ENCODE measurements around the gene TRIM31.

The TRIM31 gene

GRCh38 chr6:30113003-30113759, at the start of gene TRIM31:
Gene TRIM31, minus strand, starts transcription at chr6:30113090. Its CDS starts 285 bp downstream, at chr6:30112805.
- no peak for DNase-seq

- no peak for DNase-seq
Measured at GRCh38 chr6:30162265-30163089, 49.6 kb upstream of the TRIM31 start.

GRCh38 chr6:30160785-30161531, 48.1 kb upstream of the TRIM31 start, which contains the start of gene TRIM10:
Gene TRIM10, minus strand, starts transcription at chr6:30161211. Its CDS starts 353 bp downstream, at chr6:30160858.
- DNase-seq = no peak

GRCh38 chr6:30160008-30160784, 47.3 kb upstream of the TRIM31 start:
- no peak for DNase-seq

GRCh38 chr6:30158475-30159040, 45.7 kb upstream of the TRIM31 start:
- DNase-seq = peak in 12 of 56 donors; percentile 2 to 37 (median 8)

- no peak for DNase-seq
Measured at GRCh38 chr6:30157999-30158398, 45.1 kb upstream of the TRIM31 start.

GRCh38 chr6:30157581-30157980, 44.7 kb upstream of the TRIM31 start:
- DNase-seq = no peak

- no peak for DNase-seq
Measured at GRCh38 chr6:30156774-30157173, 43.9 kb upstream of the TRIM31 start.

GRCh38 chr6:30156262-30156599, 43.3 kb upstream of the TRIM31 start:
- no peak for DNase-seq

- no peak for DNase-seq
Measured at GRCh38 chr6:30155520-30156261, 42.8 kb upstream of the TRIM31 start.

GRCh38 chr6:30154709-30155519, 42.0 kb upstream of the TRIM31 start:
- no peak for DNase-seq

- no peak for DNase-seq
Measured at GRCh38 chr6:30154061-30154460, 41.2 kb upstream of the TRIM31 start.

- no peak for DNase-seq
Measured at GRCh38 chr6:30152910-30153610, 40.2 kb upstream of the TRIM31 start.

GRCh38 chr6:30152016-30152673, 39.3 kb upstream of the TRIM31 start:
- DNase-seq = no peak

- DNase-seq = no peak
Measured at GRCh38 chr6:30151580-30151979, 38.7 kb upstream of the TRIM31 start.

GRCh38 chr6:30150671-30151395, 37.9 kb upstream of the TRIM31 start:
- no peak for DNase-seq

Data from amygdala (tissue), 56 donors.